ENCODE results near the gene KDM1A. TPM values are rescaled to one million over a fixed set of nuclear protein-coding genes. Genes with fewer than 3 reads are reported as not detected.

KDM1A gene
- total RNA-seq: 10 to 100 TPM; 37.8 to 64.1 (median 62.3) TPM

- Histone ChIP-seq H3K27me3 (no peaks in the 10 kb centered on the region), H3K36me3 (no peaks in the 10 kb centered on the region), H3K4me3 (peak within 1 kb of the TSS; percentile 75 to 97 (median 80)), H3K9me3 (no peaks in the 10 kb centered on the region), H3K4me1 (peaks cover 5 to 26% (median 8%) of the 10 kb centered on the region in 3 donors), H3K27ac (peak within 1 kb of the TSS; percentile 86 to 96 (median 92))
- TF ChIP-seq CTCF (IDR thresholded peaks at IDR 0.05) (peak in 1 of 6 experiments; percentile 44), POLR2A (IDR thresholded peaks at IDR 0.05) (peak in 3 of 4 donors; percentile 14 to 90 (median 74))
- 0% methylated on average over 14 to 18 of the region's 85 CpGs for WGBS, 2 donors
- peak; percentile 72 for DNase-seq
- intact Hi-C loops (cut with DNase I): no loop called here
These were observed at the start of gene KDM1A for GRCh38 chr1:23019094-23019862. KDM1A (plus strand) TSS chr1:23019468; CDS start chr1:23019597, 129 bp downstream.

GRCh38 chr1:22970096-22970495 is 49.2 kb upstream of the KDM1A start:
- peaks cover 0 to 8% (median 0%) of the 10 kb centered on the region in 3 donors for H3K9me3 ChIP-seq
- no peak for DNase-seq
- no peaks in the 10 kb centered on the region for H3K36me3 ChIP-seq
- H3K27ac ChIP-seq: no peak overlapping the region
- WGBS, 2 donors: 80 to 94% methylated on average over 2 of the region's 2 CpGs
- no peak for TF ChIP-seq CTCF (IDR thresholded peaks at IDR 0.05)
- no peak for TF ChIP-seq POLR2A (IDR thresholded peaks at IDR 0.05)
- no peak overlapping the region for H3K4me3 ChIP-seq
- peaks cover 0 to 87% (median 2%) of the 10 kb centered on the region in 4 donors for H3K27me3 ChIP-seq
- peaks cover 0 to 13% (median 0%) of the 10 kb centered on the region in 3 donors for H3K4me1 ChIP-seq
- intact Hi-C loops (cut with DNase I): loop anchor here (10.0 kb wide), 2 partner anchors 115 to 215 kb away; no protein-coding TSS in a partner anchor

GRCh38 chr1:22971161-22971560 is 48.1 kb upstream of the KDM1A start:
- Histone ChIP-seq H3K4me3 (no peak overlapping the region), H3K27ac (no peak overlapping the region), H3K9me3 (peaks cover 0 to 8% (median 0%) of the 10 kb centered on the region in 3 donors), H3K27me3 (peaks cover 0 to 88% (median 2%) of the 10 kb centered on the region in 4 donors), H3K36me3 (no peaks in the 10 kb centered on the region), H3K4me1 (peaks cover 0 to 16% (median 0%) of the 10 kb centered on the region in 3 donors)
- intact Hi-C loops (cut with DNase I): loop anchor here (10.0 kb wide), 2 partner anchors 114 to 214 kb away; no protein-coding TSS in a partner anchor
- 46 to 66% methylated on average over 3 of the region's 3 CpGs for WGBS, 2 donors
- no peak for DNase-seq
- TF ChIP-seq POLR2A (IDR thresholded peaks at IDR 0.05) (no peak), CTCF (IDR thresholded peaks at IDR 0.05) (no peak)

GRCh38 chr1:22971611-22972405 is 47.5 kb upstream of the KDM1A start:
- WGBS, 2 donors: 57 to 65% methylated on average over 4 to 5 of the region's 5 CpGs
- H3K27ac ChIP-seq: no peak overlapping the region
- TF ChIP-seq POLR2A (IDR thresholded peaks at IDR 0.05) (no peak), CTCF (IDR thresholded peaks at IDR 0.05) (no peak)
- H3K36me3 ChIP-seq: no peaks in the 10 kb centered on the region
- intact Hi-C loops (cut with DNase I): loop anchor here (10.0 kb wide), 2 partner anchors 113 to 213 kb away; no protein-coding TSS in a partner anchor
- H3K27me3 ChIP-seq: peaks cover 0 to 81% (median 2%) of the 10 kb centered on the region in 4 donors
- peaks cover 0 to 2% (median 0%) of the 10 kb centered on the region in 3 donors for H3K9me3 ChIP-seq
- H3K4me1 ChIP-seq: peaks cover 0 to 23% (median 0%) of the 10 kb centered on the region in 3 donors
- DNase-seq: no peak
- no peak overlapping the region for H3K4me3 ChIP-seq

Data from esophagus squamous epithelium (tissue), 5 donors.